MM.1S (cell line): ENCODE results near the gene HELZ2.

ENCODE experiments used
- DNase-seq: peaks from one replicate; pipeline ENCODE4 v3.0.0-alpha.2; 2015
- H2AFZ ChIP-seq: fragments of 300-600 bp; sonication (generic); 2 replicates; pipeline ENCODE4 v1.6.0; 2016; ENCODE audit warnings: antibody characterized with exemption, low read length
- H3F3A ChIP-seq: fragments of 300-600 bp; sonication (generic); 2 replicates; pipeline ENCODE4 v1.6.1; 2016; ENCODE audit warnings: mild to moderate bottlenecking, antibody characterized with exemption, low read length, moderate library complexity, mixed read lengths; ENCODE audit not compliant: insufficient read depth
- H3K27ac ChIP-seq: fragments of 300-600 bp; sonication (generic); 2 replicates; pipeline ENCODE4 v1.5.1; 2016; ENCODE audit warnings: mild to moderate bottlenecking, low read length
- H3K27me3 ChIP-seq: fragments of 300-600 bp; sonication (generic); replicated peaks from 2 replicates; pipeline ENCODE4 v1.6.0; 2016; ENCODE audit warnings: low read length; ENCODE audit not compliant: insufficient read depth
- H3K36me3 ChIP-seq: fragments of 300-600 bp; sonication (generic); replicated peaks from 2 replicates; pipeline ENCODE4 v1.6.1; 2016; ENCODE audit warnings: mild to moderate bottlenecking, low read length, mixed read lengths; ENCODE audit not compliant: insufficient read depth
- H3K4me1 ChIP-seq: fragments of 300-600 bp; sonication (generic); 2 replicates; pipeline ENCODE4 v1.6.1; 2016; ENCODE audit warnings: low read length, mixed read lengths
- H3K4me2 ChIP-seq: fragments of 300-600 bp; sonication (generic); 2 replicates; pipeline ENCODE4 v1.6.0; 2016; ENCODE audit warnings: low read depth, low read length
- H3K4me3 ChIP-seq: fragments of 300-600 bp; sonication (generic); 2 replicates; pipeline ENCODE4 v1.5.1; 2016; ENCODE audit warnings: low read length, mixed read lengths
- H3K79me2 ChIP-seq: fragments of 300-600 bp; sonication (generic); 2 replicates; pipeline ENCODE4 v1.6.1; 2016; ENCODE audit warnings: mixed run types, low read length, mixed read lengths
- H3K9ac ChIP-seq: fragments of 300-600 bp; sonication (generic); 2 replicates; pipeline ENCODE4 v1.6.1; 2016; ENCODE audit warnings: low read length, mixed read lengths
- H3K9me2 ChIP-seq: fragments of 300-600 bp; sonication (generic); replicated peaks from 2 replicates; pipeline ENCODE4 v1.6.1; 2016; ENCODE audit warnings: mild to moderate bottlenecking, low read length, mixed read lengths; ENCODE audit not compliant: insufficient read depth
- H3K9me3 ChIP-seq: fragments of 300-600 bp; sonication (generic); replicated peaks from 2 replicates; pipeline ENCODE4 v1.6.1; 2016; ENCODE audit warnings: mild to moderate bottlenecking, low read length, mixed read lengths; ENCODE audit not compliant: insufficient read depth
- H4K20me1 ChIP-seq: fragments of 300-600 bp; sonication (generic); 2 replicates; pipeline ENCODE4 v1.6.1; 2016; ENCODE audit warnings: mild to moderate bottlenecking, low read length, moderate library complexity, mixed read lengths; ENCODE audit not compliant: insufficient read depth
- EZH2 ChIP-seq: fragments of 300-600 bp; sonication (generic); optimal IDR thresholded peaks from 2 replicates; pipeline ENCODE3; 2017; ENCODE audit warnings: low read depth, mild to moderate bottlenecking, antibody characterized with exemption, low read length, mixed read lengths
- EZH2phosphoT487 ChIP-seq: fragments of 300-600 bp; sonication (generic); IDR thresholded peaks from 2 replicates; pipeline ENCODE4 v1.6.1; 2018; ENCODE audit warnings: antibody characterized with exemption, low read length
- TF ChIP-seq, protein P1 (sequence below): fragments of 300-600 bp; sonication (generic); IDR thresholded peaks from 2 replicates; pipeline ENCODE4 v1.5.1; 2016; ENCODE audit warnings: antibody characterized with exemption, low read length, mixed read lengths

HELZ2 gene

GRCh38 chr20:63568986-63569949 lies 4.8 kb downstream of the HELZ2 start:
- H2AFZ ChIP-seq: no peak overlapping the region
- H3K9ac ChIP-seq: no peak overlapping the region
- no peak for TF ChIP-seq EZH2
- TF ChIP-seq, protein P1, sequence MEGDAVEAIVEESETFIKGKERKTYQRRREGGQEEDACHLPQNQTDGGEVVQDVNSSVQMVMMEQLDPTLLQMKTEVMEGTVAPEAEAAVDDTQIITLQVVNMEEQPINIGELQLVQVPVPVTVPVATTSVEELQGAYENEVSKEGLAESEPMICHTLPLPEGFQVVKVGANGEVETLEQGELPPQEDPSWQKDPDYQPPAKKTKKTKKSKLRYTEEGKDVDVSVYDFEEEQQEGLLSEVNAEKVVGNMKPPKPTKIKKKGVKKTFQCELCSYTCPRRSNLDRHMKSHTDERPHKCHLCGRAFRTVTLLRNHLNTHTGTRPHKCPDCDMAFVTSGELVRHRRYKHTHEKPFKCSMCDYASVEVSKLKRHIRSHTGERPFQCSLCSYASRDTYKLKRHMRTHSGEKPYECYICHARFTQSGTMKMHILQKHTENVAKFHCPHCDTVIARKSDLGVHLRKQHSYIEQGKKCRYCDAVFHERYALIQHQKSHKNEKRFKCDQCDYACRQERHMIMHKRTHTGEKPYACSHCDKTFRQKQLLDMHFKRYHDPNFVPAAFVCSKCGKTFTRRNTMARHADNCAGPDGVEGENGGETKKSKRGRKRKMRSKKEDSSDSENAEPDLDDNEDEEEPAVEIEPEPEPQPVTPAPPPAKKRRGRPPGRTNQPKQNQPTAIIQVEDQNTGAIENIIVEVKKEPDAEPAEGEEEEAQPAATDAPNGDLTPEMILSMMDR: no peak
- no peak for TF ChIP-seq EZH2phosphoT487
- no peak for DNase-seq
- H4K20me1 ChIP-seq: no peaks in the 10 kb centered on the region
- no peaks in the 10 kb centered on the region for H3K9me2 ChIP-seq
- peaks cover 4% of the 10 kb centered on the region; the same call in 1 of the 2 replicates for H3K79me2 ChIP-seq
- no peaks in the 10 kb centered on the region for H3K27me3 ChIP-seq
- H3K4me3 ChIP-seq: peak overlapping the region; percentile 32; the same call in 1 of the 2 replicates
- H3K27ac ChIP-seq: no peak overlapping the region
- H3F3A ChIP-seq: peaks cover 9% of the 10 kb centered on the region
- no peaks in the 10 kb centered on the region for H3K36me3 ChIP-seq
- peak overlapping the region; percentile 91 for H3K4me2 ChIP-seq
- no peaks in the 10 kb centered on the region for H3K9me3 ChIP-seq
- H3K4me1 ChIP-seq: peaks cover 27% of the 10 kb centered on the region

- no peaks in the 10 kb centered on the region for H3K9me2 ChIP-seq
- H4K20me1 ChIP-seq: no peaks in the 10 kb centered on the region
- peak overlapping the region; percentile 8; the same call in 1 of the 2 replicates for H3K9ac ChIP-seq
- TF ChIP-seq EZH2: no peak
- TF ChIP-seq, protein P1: no peak
- TF ChIP-seq EZH2phosphoT487: no peak
- H3K4me2 ChIP-seq: peak overlapping the region; percentile 91
- H3K36me3 ChIP-seq: no peaks in the 10 kb centered on the region
- peak overlapping the region; percentile 73; the same call in 1 of the 2 replicates for H3K27ac ChIP-seq
- peaks cover 26% of the 10 kb centered on the region for H3K4me1 ChIP-seq
- peak overlapping the region; percentile 32 for H3K4me3 ChIP-seq
- no peaks in the 10 kb centered on the region for H3K9me3 ChIP-seq
- no peaks in the 10 kb centered on the region for H3K27me3 ChIP-seq
- peaks cover 9% of the 10 kb centered on the region for H3F3A ChIP-seq
- peak; percentile 32 for DNase-seq
- H2AFZ ChIP-seq: no peak overlapping the region
- H3K79me2 ChIP-seq: no peaks in the 10 kb centered on the region
Observed at GRCh38 chr20:63568170-63568981, 5.7 kb downstream of the HELZ2 start.

- Histone ChIP-seq H3F3A (peaks cover 9% of the 10 kb centered on the region), H3K27me3 (no peaks in the 10 kb centered on the region), H3K4me1 (peaks cover 26% of the 10 kb centered on the region), H2AFZ (no peak overlapping the region), H3K27ac (peak overlapping the region; percentile 73; the same call in 1 of the 2 replicates), H3K9me3 (no peaks in the 10 kb centered on the region), H3K9me2 (no peaks in the 10 kb centered on the region), H3K9ac (peak overlapping the region; percentile 8; the same call in 1 of the 2 replicates), H3K4me2 (peak overlapping the region; percentile 91), H3K79me2 (no peaks in the 10 kb centered on the region), H3K36me3 (no peaks in the 10 kb centered on the region), H3K4me3 (peak overlapping the region; percentile 32), H4K20me1 (no peaks in the 10 kb centered on the region)
- DNase-seq: peak; percentile 82
- TF ChIP-seq, protein P1: no peak
- no peak for TF ChIP-seq EZH2phosphoT487
- TF ChIP-seq EZH2: no peak
Observed at GRCh38 chr20:63567386-63568169, 6.5 kb downstream of the HELZ2 start.
